Caco-2 (cell line): Measurements from ENCODE around the gene FAM120B. TPM values are rescaled to one million over a fixed set of nuclear protein-coding genes. Genes with fewer than 3 reads are reported as not detected.

Source experiments
- BruUV-seq: library from RNA; stranded (reverse); fragments of 400-500 nt; replicated peaks from 2 replicates; lab custom pipeline; 2021; lab: Mats Ljungman, UMichigan
- CTCF ChIA-PET: fragments of 300-600 bp; sonication (Branson Sonifier 250); formaldehyde crosslinking; loops from one replicate; lab custom pipeline; 2022; ENCODE audit warnings: antibody characterized with exemption; lab: Charles Lee
- POLR2A ChIA-PET: fragments of 300-600 bp; sonication (Branson Sonifier 250); formaldehyde crosslinking; loops from one replicate; lab custom pipeline; 2022; ENCODE audit warnings: antibody characterized with exemption; lab: Charles Lee
- DNase-seq, 2 experiments: peaks; one replicate each; pipeline versions ENCODE4 v3.0.0 to v3.0.0-alpha.2; 2020 to 2022
- H3K27me3 ChIP-seq: replicated peaks from 2 replicates; pipeline ENCODE4 v1.6.0; 2011; ENCODE audit warnings: low read length; ENCODE audit not compliant: control insufficient read depth, insufficient read depth
- H3K36me3 ChIP-seq: 2 replicates; pipeline ENCODE4 v1.5.1; 2011; ENCODE audit warnings: low read length; ENCODE audit not compliant: control insufficient read depth, insufficient read depth
- H3K4me1 ChIP-seq: fragments of 250-450 bp; sonication (Bioruptor Pico); 2 replicates; pipeline ENCODE4 v1.5.1; 2020; ENCODE audit warnings: mild to moderate bottlenecking
- H3K4me3 ChIP-seq: 2 replicates; pipeline ENCODE4 v1.5.1; 2011; ENCODE audit warnings: low read depth, mild to moderate bottlenecking, control low read depth, low read length
- H3K9me3 ChIP-seq: fragments of 250-450 bp; sonication (Bioruptor Pico); 2 replicates; pipeline ENCODE4 v1.5.1; 2020; ENCODE audit warnings: mild to moderate bottlenecking, moderate library complexity
- H3K27ac Mint-ChIP-seq: one replicate; pipeline ENCODE4 v1.8.0; 2022; ENCODE audit warnings: mixed read lengths; ENCODE audit not compliant: unreplicated experiment
- H3K27me3 Mint-ChIP-seq: one replicate; pipeline ENCODE4 v1.8.0; 2022; ENCODE audit warnings: mixed read lengths; ENCODE audit not compliant: insufficient read depth, unreplicated experiment
- H3K36me3 Mint-ChIP-seq: one replicate; pipeline ENCODE4 v1.8.0; 2022; ENCODE audit warnings: mild to moderate bottlenecking, mixed read lengths; ENCODE audit not compliant: insufficient read depth, unreplicated experiment
- H3K4me1 Mint-ChIP-seq: one replicate; pipeline ENCODE4 v1.8.0; 2022; ENCODE audit warnings: low read depth, mixed read lengths; ENCODE audit not compliant: unreplicated experiment
- H3K4me3 Mint-ChIP-seq: one replicate; pipeline ENCODE4 v1.8.0; 2022; ENCODE audit warnings: mild to moderate bottlenecking, moderate library complexity, mixed read lengths; ENCODE audit not compliant: unreplicated experiment
- H3K9me3 Mint-ChIP-seq: one replicate; pipeline ENCODE4 v1.8.0; 2022; ENCODE audit warnings: mixed read lengths; ENCODE audit not compliant: unreplicated experiment
- intact Hi-C: fragments of 100-400 bp; cut with micrococcal nuclease; formaldehyde crosslinking; loops from one replicate; pipeline ENCODE4 v1.10.0; 2022; ENCODE audit not compliant: unreplicated experiment
- total RNA-seq: library from RNA; stranded (reverse); gene quantifications from 2 replicates; pipeline ENCODE4 v1.2.3, GENCODE V29; 2022
- TF ChIP-seq, protein P1 (sequence below), 2 experiments: fragments of 200-600 bp in 1 of 2; IDR thresholded peaks; 1 replicate in 1 of 2; 2 replicates in 1 of 2; pipeline versions ENCODE4 v1.5.1 to v1.8.0; 2011 to 2022; ENCODE audit warnings: antibody characterized with exemption in 1 of 2, control low read depth in 1 of 2, inconsistent platforms in 1 of 2, low read depth in 1 of 2, low read length in 1 of 2, mild to moderate bottlenecking in 1 of 2, moderate library complexity in 1 of 2; ENCODE audit not compliant: insufficient read depth in 1 of 2, severe bottlenecking in 1 of 2, unreplicated experiment in 1 of 2

FAM120B gene
- total RNA-seq, 1 experiment from 2014 or later: 21.0 TPM

DNA sequence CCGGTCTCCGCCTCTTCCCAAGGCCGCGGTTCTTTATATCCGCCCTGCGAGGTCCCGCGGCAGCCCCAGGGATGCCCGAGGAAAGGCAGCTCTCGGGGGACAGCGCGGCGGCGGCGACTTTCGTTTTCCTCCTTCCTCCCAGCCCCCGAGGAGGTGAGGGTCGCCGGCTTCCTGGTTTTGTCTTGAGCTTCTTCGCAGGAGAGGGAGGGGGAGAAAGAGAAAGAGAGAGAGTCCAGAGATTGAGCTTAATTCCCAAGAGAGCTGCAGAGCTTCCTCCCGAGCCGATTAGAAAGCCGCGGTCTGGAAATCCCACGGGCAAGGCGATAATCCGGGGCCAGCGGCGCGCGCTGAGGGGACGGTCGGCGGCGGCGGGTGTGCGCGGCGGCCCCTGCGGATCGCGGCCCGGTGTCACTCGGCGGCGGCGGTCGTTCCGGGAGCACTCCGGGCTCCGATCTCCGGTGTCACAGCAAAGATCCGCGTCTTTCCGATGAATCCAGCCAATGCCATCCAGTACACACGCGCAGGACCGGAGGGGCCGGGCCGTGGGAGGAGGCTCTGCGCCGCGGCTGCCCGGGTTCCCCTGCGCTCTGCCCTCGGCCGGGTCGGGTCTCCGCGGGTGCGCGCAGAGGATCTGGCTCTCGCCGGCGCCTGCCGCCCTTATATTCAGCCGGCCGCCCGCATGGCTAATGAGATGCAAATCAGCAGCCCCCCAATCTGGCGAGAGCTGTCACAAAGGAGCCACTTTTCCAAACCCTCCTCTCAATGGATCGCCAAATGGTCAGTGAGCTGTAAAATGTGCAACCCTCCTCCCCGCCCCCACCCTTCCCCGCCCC is 16.0 kb upstream of the FAM120B start, which contains the start of gene DLL1:
TSS of gene DLL1 (minus strand) at position 783 of the 833 bp plus-strand sequence. CDS start 939 bp downstream, outside the sequence.
- intact Hi-C loops: loop anchor here (5.0 to 10.0 kb wide), 6 partner anchors 136 to 1333 kb away; partner anchors contain the start of genes C6orf120 and WDR27
- H3K9me3 ChIP-seq: no peaks in the 10 kb centered on the region
- BruUV-seq: no TSS peak
- Mint-ChIP-seq H3K9me3 (no peaks in the 10 kb centered on the region), H3K27ac (no peak within 1 kb of the TSS), H3K4me3 (peak within 1 kb of the TSS; percentile 90), H3K36me3 (peaks cover 16% of the 10 kb centered on the region), H3K4me1 (peaks cover 18% of the 10 kb centered on the region), H3K27me3 (peaks cover 34% of the 10 kb centered on the region)
- TF ChIP-seq, protein P1, sequence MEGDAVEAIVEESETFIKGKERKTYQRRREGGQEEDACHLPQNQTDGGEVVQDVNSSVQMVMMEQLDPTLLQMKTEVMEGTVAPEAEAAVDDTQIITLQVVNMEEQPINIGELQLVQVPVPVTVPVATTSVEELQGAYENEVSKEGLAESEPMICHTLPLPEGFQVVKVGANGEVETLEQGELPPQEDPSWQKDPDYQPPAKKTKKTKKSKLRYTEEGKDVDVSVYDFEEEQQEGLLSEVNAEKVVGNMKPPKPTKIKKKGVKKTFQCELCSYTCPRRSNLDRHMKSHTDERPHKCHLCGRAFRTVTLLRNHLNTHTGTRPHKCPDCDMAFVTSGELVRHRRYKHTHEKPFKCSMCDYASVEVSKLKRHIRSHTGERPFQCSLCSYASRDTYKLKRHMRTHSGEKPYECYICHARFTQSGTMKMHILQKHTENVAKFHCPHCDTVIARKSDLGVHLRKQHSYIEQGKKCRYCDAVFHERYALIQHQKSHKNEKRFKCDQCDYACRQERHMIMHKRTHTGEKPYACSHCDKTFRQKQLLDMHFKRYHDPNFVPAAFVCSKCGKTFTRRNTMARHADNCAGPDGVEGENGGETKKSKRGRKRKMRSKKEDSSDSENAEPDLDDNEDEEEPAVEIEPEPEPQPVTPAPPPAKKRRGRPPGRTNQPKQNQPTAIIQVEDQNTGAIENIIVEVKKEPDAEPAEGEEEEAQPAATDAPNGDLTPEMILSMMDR (IDR thresholded peaks at IDR 0.05; ENCODE audit: insufficient read depth in 1 of 2, low read depth in 1 of 2, low read length in 1 of 2, severe bottlenecking in 1 of 2, unreplicated experiment in 1 of 2): no peak
- H3K4me3 ChIP-seq: peak within 1 kb of the TSS; percentile 62
- H3K36me3 ChIP-seq: no peaks in the 10 kb centered on the region; the same call in 1 of the 2 replicates
- H3K27me3 ChIP-seq: peaks cover 7% of the 10 kb centered on the region
- DNase-seq: peak; percentile 61 to 72
- ChIA-PET CTCF (interaction anchor here (0.6 to 3.4 kb wide), 6 partner anchors 10 to 597 kb away, joined by 3 to 16 read pairs (median 3); no protein-coding TSS in a partner anchor), POLR2A (interaction anchor here (0.6 to 1.4 kb wide), 6 partner anchors 25 to 489 kb away, joined by 3 to 11 read pairs (median 4); no protein-coding TSS in a partner anchor)
- peaks cover 28% of the 10 kb centered on the region for H3K4me1 ChIP-seq

DNA sequence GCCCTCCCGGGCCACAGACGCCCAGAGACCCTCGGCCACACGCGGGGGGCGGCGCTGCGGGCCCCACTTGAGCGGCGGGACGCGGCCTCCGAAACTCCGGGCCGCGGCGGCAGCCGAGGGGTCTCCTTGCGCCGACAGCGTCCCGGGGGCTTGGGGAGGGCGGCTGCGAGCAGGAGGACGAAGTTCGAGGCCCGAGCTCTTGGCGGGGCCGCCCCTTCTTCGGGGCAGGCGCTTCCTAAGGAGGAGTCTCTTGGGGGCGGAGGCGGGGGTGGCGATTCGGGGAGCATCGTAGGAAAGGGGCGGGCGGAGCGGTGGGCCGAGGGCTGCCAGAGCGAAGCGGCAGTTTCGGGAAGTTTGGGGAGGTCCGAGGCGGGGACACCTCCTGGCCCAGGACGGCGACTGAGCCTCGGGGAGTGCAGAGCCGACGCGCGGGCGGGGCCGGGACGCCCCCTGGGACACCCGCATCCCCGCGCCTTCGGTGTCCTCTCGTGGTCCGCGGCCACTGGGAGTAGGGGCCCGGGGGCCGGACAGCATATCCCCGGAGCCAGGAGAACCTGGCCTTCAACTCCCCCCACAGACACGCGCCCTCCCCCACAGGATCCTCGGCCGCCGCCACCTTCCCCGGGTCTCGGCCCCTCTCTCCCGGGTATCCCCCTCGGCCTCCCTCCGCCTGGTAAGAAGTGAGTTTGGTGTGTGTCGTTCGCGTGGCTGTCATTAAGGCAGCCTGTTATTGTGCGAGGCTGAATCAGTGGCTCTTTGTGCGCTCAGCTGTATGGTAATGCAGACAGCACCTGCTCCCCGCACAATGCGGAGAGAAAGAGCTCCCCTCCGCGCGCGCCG is 15.1 kb upstream of the FAM120B start:
- POLR2A ChIA-PET: interaction anchor here (0.6 to 1.4 kb wide), 4 partner anchors 265 to 490 kb away, joined by 3 to 11 read pairs (median 8); no protein-coding TSS in a partner anchor
- intact Hi-C loops: loop anchor here (1.0 to 10.0 kb wide), 8 partner anchors 137 to 1334 kb away; partner anchors contain the start of genes C6orf120 and WDR27

More for the DNA sequence above, 15.1 kb upstream of the FAM120B start:
- peaks cover 34% of the 10 kb centered on the region for H3K27me3 Mint-ChIP-seq
- no peaks in the 10 kb centered on the region for H3K9me3 ChIP-seq
- no peaks in the 10 kb centered on the region for H3K9me3 Mint-ChIP-seq
- no peak overlapping the region for H3K27ac Mint-ChIP-seq
- H3K4me1 Mint-ChIP-seq: peaks cover 18% of the 10 kb centered on the region
- TF ChIP-seq, protein P1 (IDR thresholded peaks at IDR 0.05; ENCODE audit: insufficient read depth in 1 of 2, low read depth in 1 of 2, low read length in 1 of 2, severe bottlenecking in 1 of 2, unreplicated experiment in 1 of 2): peak in 1 of 2 experiments; percentile 16
- no TSS peak for BruUV-seq
- peak; percentile 58 to 62 for DNase-seq
- H3K4me1 ChIP-seq: peaks cover 28% of the 10 kb centered on the region
- peak overlapping the region; percentile 62 for H3K4me3 ChIP-seq
- peaks cover 7% of the 10 kb centered on the region for H3K27me3 ChIP-seq
- CTCF ChIA-PET: interaction anchor here (0.6 to 3.4 kb wide), 9 partner anchors 11 to 598 kb away, joined by 3 to 16 read pairs (median 3); no protein-coding TSS in a partner anchor
- H3K4me3 Mint-ChIP-seq: peak overlapping the region; percentile 90
- no peaks in the 10 kb centered on the region for H3K36me3 ChIP-seq
- peaks cover 16% of the 10 kb centered on the region for H3K36me3 Mint-ChIP-seq
